ENCODE data around the gene GSTO2. TPM values are rescaled to one million over a fixed set of nuclear protein-coding genes. Genes with fewer than 3 reads are reported as not detected.

GSTO2 gene
- total RNA-seq, 2 experiments from 2014 or later: 1.8 to 2.7 TPM

DNA sequence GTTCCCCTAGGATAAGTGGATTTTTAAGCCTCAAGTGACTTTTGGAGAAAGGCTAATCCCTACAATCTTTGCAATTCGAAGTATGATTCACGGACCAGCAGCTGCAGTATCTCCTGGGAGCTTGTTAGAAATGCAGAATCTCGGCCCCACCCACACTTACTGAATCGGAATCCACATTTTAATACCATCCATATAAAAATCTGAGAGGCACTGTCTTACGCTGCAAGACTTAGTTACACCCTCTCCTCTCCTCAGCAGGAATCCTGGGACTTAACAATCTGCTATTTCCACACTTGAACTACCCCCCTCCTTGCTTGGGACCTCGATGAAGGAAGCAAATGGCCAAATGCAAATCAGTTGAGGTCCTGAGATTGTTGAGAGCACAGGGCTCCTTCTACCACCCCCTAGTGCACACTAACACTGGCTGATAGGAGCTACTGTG is 48.3 kb downstream of the GSTO2 start:
- no peak for DNase-seq
- POLR2A ChIA-PET: no interaction called here
- H3K36me3 Mint-ChIP-seq (ENCODE audit: low read depth): peaks cover 22% of the 10 kb centered on the region
- intact Hi-C loops (cut with micrococcal nuclease): no loop called here
- no peaks in the 10 kb centered on the region for H3K27me3 Mint-ChIP-seq
- ATAC-seq: no peak
- no peak for TF ChIP-seq CTCF (IDR thresholded peaks at IDR 0.05)
- H3K4me3 Mint-ChIP-seq: no peak overlapping the region
- H3K9me3 Mint-ChIP-seq: no peaks in the 10 kb centered on the region
- H3K27ac Mint-ChIP-seq: no peak overlapping the region
- H3K4me1 Mint-ChIP-seq (ENCODE audit: low read depth): peaks cover 45% of the 10 kb centered on the region
- CTCF ChIA-PET: interaction anchor here (1.5 kb wide), 1 partner anchor 43 kb away, joined by 4 read pairs; no protein-coding TSS in a partner anchor

DNA sequence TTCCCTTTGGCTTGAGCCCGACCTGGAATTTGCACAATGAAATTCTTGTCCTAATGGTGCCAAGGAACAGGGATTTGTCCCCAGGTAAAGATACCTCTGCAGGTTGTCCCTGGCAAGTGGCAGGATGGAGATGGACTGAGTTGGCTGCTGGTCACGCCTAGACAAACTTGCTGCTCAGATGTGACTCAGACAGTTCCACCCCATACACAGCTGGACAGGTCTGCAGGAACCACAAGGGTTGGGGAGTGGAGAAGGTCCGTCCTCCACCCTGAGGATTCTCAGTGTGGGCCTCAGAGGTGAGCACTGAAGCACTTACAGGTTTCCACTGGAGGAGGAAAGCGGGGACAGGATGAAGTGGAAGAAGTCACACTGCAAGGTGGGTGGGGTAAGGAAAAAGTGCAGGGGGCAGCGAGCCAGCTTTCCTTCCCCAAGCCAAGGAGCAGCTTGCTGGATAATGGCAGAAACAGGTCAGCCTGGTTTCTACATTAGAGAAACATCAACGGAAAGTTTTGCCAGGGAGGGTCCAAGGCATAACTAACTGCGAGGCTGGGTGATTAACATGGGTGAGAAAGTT is 48.8 kb downstream of the GSTO2 start:
- ATAC-seq: no peak
- H3K36me3 Mint-ChIP-seq (ENCODE audit: low read depth): peaks cover 20% of the 10 kb centered on the region
- intact Hi-C loops (cut with micrococcal nuclease): no loop called here

DNA sequence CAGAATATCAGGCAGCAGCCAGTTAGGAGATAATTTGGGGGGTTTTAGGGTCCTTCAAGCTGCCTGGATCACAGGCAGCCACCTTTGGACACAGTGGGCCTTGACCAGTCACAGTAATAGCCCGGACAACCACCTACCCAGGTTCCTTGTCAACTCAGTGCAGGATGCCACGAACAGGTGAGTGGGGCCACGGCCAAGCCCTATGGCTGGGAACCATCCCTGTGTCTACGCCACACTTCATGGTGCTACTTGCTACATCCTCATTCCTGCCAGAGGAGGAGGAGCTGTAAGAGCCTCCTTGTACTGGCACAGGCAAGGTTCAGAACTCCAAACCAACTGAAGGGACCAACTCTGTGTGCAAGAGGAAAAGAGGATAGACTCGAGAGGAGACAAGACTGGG is 49.3 kb downstream of the GSTO2 start:
- no peak overlapping the region for H3K4me3 Mint-ChIP-seq
- no peak for ATAC-seq
- no peaks in the 10 kb centered on the region for H3K9me3 Mint-ChIP-seq
- peaks cover 16% of the 10 kb centered on the region for H3K36me3 Mint-ChIP-seq (ENCODE audit: low read depth)
- H3K4me1 Mint-ChIP-seq (ENCODE audit: low read depth): peaks cover 52% of the 10 kb centered on the region
- ChIA-PET CTCF (interaction anchor here (1.5 to 5.3 kb wide), 2 partner anchors 12 to 44 kb away, joined by 4 to 28 read pairs; no protein-coding TSS in a partner anchor), POLR2A (interaction anchor here (0.8 kb wide), 1 partner anchor 38 kb away, joined by 3 read pairs; no protein-coding TSS in a partner anchor)
- H3K27ac Mint-ChIP-seq: no peak overlapping the region
- TF ChIP-seq CTCF (IDR thresholded peaks at IDR 0.05): no peak
- H3K27me3 Mint-ChIP-seq: no peaks in the 10 kb centered on the region
- no peak for DNase-seq
- intact Hi-C loops (cut with micrococcal nuclease): no loop called here

More for the DNA sequence above, 48.8 kb downstream of the GSTO2 start:
- DNase-seq: no peak
- H3K27me3 Mint-ChIP-seq: no peaks in the 10 kb centered on the region
- no peak overlapping the region for H3K27ac Mint-ChIP-seq
- TF ChIP-seq CTCF (IDR thresholded peaks at IDR 0.05): no peak
- ChIA-PET CTCF (interaction anchor here (1.5 to 5.3 kb wide), 2 partner anchors 12 to 43 kb away, joined by 4 to 28 read pairs; no protein-coding TSS in a partner anchor), POLR2A (no interaction called here)
- H3K4me1 Mint-ChIP-seq (ENCODE audit: low read depth): peaks cover 48% of the 10 kb centered on the region
- no peaks in the 10 kb centered on the region for H3K9me3 Mint-ChIP-seq
- H3K4me3 Mint-ChIP-seq: no peak overlapping the region

- ChIA-PET POLR2A (interaction anchor here (0.8 kb wide), 1 partner anchor 39 kb away, joined by 3 read pairs; no protein-coding TSS in a partner anchor), CTCF (interaction anchor here (0.6 to 5.3 kb wide), 3 partner anchors 7 to 28 kb away, joined by 3 to 28 read pairs (median 19); no protein-coding TSS in a partner anchor)
- Mint-ChIP-seq H3K4me1 (ENCODE audit: low read depth) (peaks cover 59% of the 10 kb centered on the region), H3K9me3 (no peaks in the 10 kb centered on the region), H3K27ac (no peak overlapping the region), H3K27me3 (no peaks in the 10 kb centered on the region), H3K36me3 (ENCODE audit: low read depth) (peaks cover 17% of the 10 kb centered on the region), H3K4me3 (no peak overlapping the region)
- intact Hi-C loops (cut with micrococcal nuclease): no loop called here
- DNase-seq (no peak), ATAC-seq (no peak)
- TF ChIP-seq CTCF (IDR thresholded peaks at IDR 0.05): no peak
Measured at GRCh38 chr10:104318810-104319741, 50.1 kb downstream of the GSTO2 start.

Measured in activated CD8-positive, alpha-beta T cell treated with anti-CD3 and anti-CD28 coated beads for 36 hours (primary cell).